LNCaP clone FGC (cell line): ENCODE results near the gene TAS2R41.

Experiments used
- DNase-seq: peaks from one replicate; pipeline ENCODE4 v3.0.0-alpha.2; 2011; ENCODE audit warnings: low read depth
- H3K4me3 ChIP-seq: 2 replicates; pipeline ENCODE4 v1.5.1; 2011; ENCODE audit warnings: mild to moderate bottlenecking, low read depth, low read length, control low read depth
- CTCF ChIP-seq: IDR thresholded peaks from 2 replicates; pipeline ENCODE4 v1.5.1; 2012; ENCODE audit warnings: mild to moderate bottlenecking; ENCODE audit not compliant: control insufficient read depth, insufficient read depth; ENCODE audit errors: extremely low read depth

The TAS2R41 gene

GRCh38 chr7:143499743-143500348, 22.2 kb downstream of the TAS2R41 start:
- H3K4me3 ChIP-seq, result no peak overlapping the region
- no peak for DNase-seq
- no peak for TF ChIP-seq CTCF

- DNase-seq, result no peak
- TF ChIP-seq CTCF, result no peak
- H3K4me3 ChIP-seq, result no peak overlapping the region
These were observed 25.6 kb downstream of the TAS2R41 start for GRCh38 chr7:143503261-143503660.

- H3K4me3 ChIP-seq, result no peak overlapping the region
- no peak for TF ChIP-seq CTCF
- no peak for DNase-seq
These were observed 26.7 kb downstream of the TAS2R41 start for GRCh38 chr7:143504215-143504936.

GRCh38 chr7:143504937-143505297, 27.2 kb downstream of the TAS2R41 start:
- no peak for TF ChIP-seq CTCF
- no peak for DNase-seq
- no peak overlapping the region for H3K4me3 ChIP-seq

GRCh38 chr7:143505838-143506237, 28.2 kb downstream of the TAS2R41 start:
- no peak for DNase-seq
- H3K4me3 ChIP-seq, result no peak overlapping the region
- no peak for TF ChIP-seq CTCF

GRCh38 chr7:143507094-143507518, 29.4 kb downstream of the TAS2R41 start:
- H3K4me3 ChIP-seq, result no peak overlapping the region
- TF ChIP-seq CTCF, result no peak
- no peak for DNase-seq
